ENCODE data around the gene FASTK. TPM values are rescaled to one million over a fixed set of nuclear protein-coding genes. Genes with fewer than 3 reads are reported as not detected.

The FASTK gene
- total and polyA plus RNA-seq, 2 donors, result 42.4 to 87.8 TPM

GRCh38 chr7:151113344-151114150 is 32.9 kb upstream of the FASTK start:
- Histone ChIP-seq H3K36me3 (ENCODE audit: insufficient read depth) (no peaks in the 10 kb centered on the region), H3K27ac (ENCODE audit: low read depth) (no peak overlapping the region), H3K4me1 (ENCODE audit: insufficient read depth) (no peaks in the 10 kb centered on the region), H3K4me3 (ENCODE audit: low read depth, low read length) (no peak overlapping the region)
- DNase-seq (ENCODE audit: extremely low spot score), result no peak
- 66% methylated on average over 13 of the region's 13 CpGs for WGBS

DNA sequence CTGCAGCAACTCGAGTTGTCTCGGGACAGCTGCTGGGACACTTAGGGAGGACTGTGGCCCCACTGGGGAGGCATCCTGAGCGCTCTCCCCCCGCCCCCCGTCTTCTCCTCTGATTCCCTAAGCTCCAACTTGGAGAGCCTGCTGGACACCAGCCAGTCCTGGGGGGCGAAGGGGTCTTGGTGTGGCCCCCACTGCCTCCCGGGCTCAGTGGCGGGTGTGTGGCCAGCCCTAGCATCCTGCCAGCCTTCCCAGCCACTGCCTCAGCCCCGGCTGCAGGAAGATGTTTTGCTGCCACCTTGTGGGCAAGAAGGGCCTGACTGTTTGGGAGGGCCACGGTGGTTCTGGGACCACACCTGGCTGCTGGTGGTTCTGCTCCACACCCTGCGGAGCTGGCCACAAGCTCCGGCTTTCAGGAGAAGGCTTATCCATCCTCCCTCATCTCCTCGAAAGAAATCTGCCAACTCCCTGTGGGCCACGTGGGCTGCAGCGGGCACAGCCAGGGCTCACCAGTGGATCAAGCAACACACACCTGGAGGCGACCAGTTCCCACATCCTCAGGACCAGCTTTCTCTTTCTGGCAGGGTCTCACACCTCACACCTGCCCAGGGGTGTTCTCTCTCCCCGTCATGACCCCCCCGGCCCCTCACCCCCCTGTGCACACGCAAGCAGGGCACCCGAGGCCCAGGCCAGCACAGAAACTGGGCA is 30.5 kb upstream of the FASTK start:
- H3K4me3 ChIP-seq (ENCODE audit: low read depth, low read length), result no peak overlapping the region
- no peaks in the 10 kb centered on the region for H3K4me1 ChIP-seq (ENCODE audit: insufficient read depth)
- no peaks in the 10 kb centered on the region for H3K36me3 ChIP-seq (ENCODE audit: insufficient read depth)
- no peak overlapping the region for H3K27ac ChIP-seq (ENCODE audit: low read depth)
- no peak for DNase-seq (ENCODE audit: extremely low spot score)
- 33% methylated on average over 20 of the region's 20 CpGs for WGBS

DNA sequence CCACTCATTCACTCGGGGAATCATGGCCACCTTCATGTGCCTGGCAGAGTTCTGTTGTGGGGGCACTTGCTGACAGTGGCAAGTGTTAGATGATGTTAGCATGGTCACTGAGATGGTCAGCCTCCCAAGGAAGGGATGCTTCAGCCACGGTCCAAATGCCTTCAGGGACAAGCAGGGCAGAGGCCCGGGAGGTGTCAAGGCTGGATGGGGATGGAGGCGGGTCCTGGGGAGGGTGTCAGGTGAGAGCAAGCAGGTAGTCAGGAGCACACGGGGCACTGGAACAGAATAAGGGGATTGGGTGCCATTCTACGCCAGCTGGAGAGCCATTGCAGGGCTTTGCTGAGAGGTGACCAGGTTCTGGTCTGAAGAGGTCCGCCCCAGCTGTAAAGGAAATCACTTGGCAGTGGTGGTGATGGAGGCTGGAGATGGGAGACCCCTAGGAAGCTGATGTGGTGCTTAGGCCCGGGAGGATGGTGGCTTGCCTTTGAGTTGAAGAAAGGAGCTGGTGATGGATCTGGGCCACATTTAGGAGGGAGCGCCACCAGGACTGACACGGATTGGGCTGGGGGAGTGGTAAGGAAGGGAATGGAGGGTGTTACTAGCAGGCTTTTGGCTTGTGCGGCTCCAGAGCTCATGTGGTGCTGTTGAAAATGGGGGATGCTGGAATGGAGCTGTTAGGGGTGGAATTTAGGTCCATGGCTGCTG is 29.8 kb upstream of the FASTK start:
- Histone ChIP-seq H3K27ac (ENCODE audit: low read depth) (no peak overlapping the region), H3K36me3 (ENCODE audit: insufficient read depth) (no peaks in the 10 kb centered on the region), H3K4me3 (ENCODE audit: low read depth, low read length) (no peak overlapping the region), H3K4me1 (ENCODE audit: insufficient read depth) (no peaks in the 10 kb centered on the region)
- WGBS, result 69% methylated on average over 11 of the region's 11 CpGs
- DNase-seq (ENCODE audit: extremely low spot score), result no peak

- H3K27ac ChIP-seq (ENCODE audit: low read depth), result no peak overlapping the region
Measured at GRCh38 chr7:151109094-151110048, 28.8 kb upstream of the FASTK start.

DNA sequence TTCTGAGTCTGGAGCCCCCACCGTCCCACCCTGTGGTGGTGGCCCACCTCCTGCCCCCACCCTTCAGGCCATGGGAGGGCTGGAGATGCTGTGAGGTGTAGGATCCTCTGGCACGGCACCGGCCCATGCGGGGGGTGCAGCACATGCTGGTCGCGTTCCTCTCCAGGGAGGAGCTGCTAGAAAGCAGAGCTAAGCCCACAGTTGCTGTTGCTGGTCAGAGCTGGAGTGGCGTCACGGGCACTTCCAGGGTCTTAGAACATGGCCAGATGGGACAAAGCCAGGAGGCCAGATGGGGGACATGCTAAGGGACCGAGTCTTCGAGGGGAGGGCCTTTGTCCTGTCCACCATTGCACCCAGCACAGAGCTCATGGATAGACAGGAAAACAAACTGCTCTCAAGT is 27.3 kb upstream of the FASTK start:
- 88% methylated on average over 10 of the region's 10 CpGs for WGBS
- Histone ChIP-seq H3K27ac (ENCODE audit: low read depth) (no peak overlapping the region), H3K36me3 (ENCODE audit: insufficient read depth) (no peaks in the 10 kb centered on the region), H3K4me3 (ENCODE audit: low read depth, low read length) (no peak overlapping the region), H3K4me1 (ENCODE audit: insufficient read depth) (no peaks in the 10 kb centered on the region)
- DNase-seq (ENCODE audit: extremely low spot score), result no peak

More at GRCh38 chr7:151109094-151110048, 28.8 kb upstream of the FASTK start:
- 51% methylated on average over 15 of the region's 15 CpGs for WGBS
- Histone ChIP-seq H3K36me3 (ENCODE audit: insufficient read depth) (no peaks in the 10 kb centered on the region), H3K4me3 (ENCODE audit: low read depth, low read length) (no peak overlapping the region), H3K4me1 (ENCODE audit: insufficient read depth) (no peaks in the 10 kb centered on the region)
- DNase-seq (ENCODE audit: extremely low spot score), result no peak

DNA sequence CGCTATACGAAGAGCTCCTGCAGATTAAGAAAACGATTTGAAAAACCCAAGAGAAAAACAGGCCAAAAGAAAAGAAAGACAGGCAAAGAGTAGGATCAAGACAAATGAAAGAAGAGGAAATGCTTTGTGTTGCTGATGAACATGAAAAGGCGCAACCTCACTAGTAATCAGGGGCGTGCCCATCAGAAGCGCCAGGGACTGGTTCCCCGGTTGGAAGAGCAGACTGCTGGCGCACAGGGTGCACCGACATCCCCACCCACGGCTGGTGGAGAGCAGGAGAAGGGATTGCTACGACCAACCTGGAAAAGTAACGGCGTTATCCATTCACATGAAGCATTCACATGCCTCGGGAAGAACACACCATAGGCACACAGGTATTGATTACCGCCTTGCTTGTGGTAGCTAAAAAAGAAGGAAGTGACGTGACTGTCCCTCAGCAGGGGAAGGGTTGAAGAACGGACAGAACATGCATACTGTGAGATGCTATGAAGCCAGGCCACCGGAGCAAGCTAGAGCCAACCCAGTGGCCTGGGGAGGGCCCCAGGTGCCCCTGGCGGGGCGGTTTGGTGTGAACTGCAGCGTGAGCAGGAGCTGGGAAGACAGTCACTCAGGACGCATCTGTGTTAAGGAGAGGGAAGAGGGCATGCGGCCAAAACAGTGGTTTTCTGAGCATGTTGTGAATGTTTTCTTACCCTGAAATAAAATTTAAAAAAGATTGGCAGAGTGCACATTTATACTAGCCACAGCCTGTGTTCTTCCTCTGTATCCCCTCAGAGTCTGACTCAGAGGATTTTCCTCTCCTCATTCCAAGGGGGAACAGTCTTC is 24.0 kb upstream of the FASTK start:
- no peak for DNase-seq (ENCODE audit: extremely low spot score)
- WGBS, result 72% methylated on average over 23 of the region's 23 CpGs
- Histone ChIP-seq H3K36me3 (ENCODE audit: insufficient read depth) (no peaks in the 10 kb centered on the region), H3K4me3 (ENCODE audit: low read depth, low read length) (no peak overlapping the region), H3K4me1 (ENCODE audit: insufficient read depth) (no peaks in the 10 kb centered on the region), H3K27ac (ENCODE audit: low read depth) (no peak overlapping the region)

DNA sequence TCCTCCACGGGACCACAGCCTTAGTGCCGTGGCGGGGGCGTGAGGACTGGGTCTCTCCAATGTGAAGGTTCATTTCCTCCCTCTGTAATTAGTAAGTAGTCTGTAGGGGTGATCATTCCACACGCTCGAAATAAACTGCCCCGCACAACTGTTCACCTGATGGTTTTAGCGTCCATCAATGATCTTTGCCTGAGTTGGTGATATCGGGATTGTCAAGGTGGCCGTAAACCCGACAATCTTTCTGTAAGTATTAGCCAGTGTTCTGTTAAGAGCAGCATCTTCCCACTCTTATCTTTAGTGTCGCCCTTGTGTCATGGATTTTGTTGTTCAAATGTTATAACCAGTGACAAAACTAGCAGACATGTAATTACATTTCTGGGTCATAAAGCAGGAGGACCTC is 23.4 kb upstream of the FASTK start:
- Histone ChIP-seq H3K4me1 (ENCODE audit: insufficient read depth) (no peaks in the 10 kb centered on the region), H3K27ac (ENCODE audit: low read depth) (no peak overlapping the region), H3K36me3 (ENCODE audit: insufficient read depth) (no peaks in the 10 kb centered on the region), H3K4me3 (ENCODE audit: low read depth, low read length) (no peak overlapping the region)
- WGBS, result 77% methylated on average over 12 of the region's 12 CpGs
- no peak for DNase-seq (ENCODE audit: extremely low spot score)

DNA sequence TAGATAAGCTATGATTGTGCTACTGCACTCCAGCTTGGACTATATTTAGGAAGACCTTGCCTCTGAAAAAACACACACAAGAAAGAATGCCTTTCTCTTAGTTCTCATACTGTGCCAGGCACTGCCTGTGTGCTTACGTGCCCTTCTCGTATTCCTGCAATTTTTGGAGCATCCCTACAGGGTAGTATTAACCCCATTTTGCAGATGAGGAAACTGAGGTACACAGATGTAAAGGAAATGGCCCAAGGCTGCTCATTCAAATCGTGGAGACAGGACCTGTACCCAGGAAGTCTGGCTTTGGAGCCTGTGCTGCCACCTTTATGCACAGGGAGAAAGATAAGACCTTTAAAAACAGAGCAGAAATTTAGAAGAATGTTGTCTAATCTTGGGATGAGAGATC is 22.4 kb upstream of the FASTK start:
- H3K4me1 ChIP-seq (ENCODE audit: insufficient read depth), result no peaks in the 10 kb centered on the region
- H3K4me3 ChIP-seq (ENCODE audit: low read depth, low read length), result no peak overlapping the region
- H3K36me3 ChIP-seq (ENCODE audit: insufficient read depth), result no peaks in the 10 kb centered on the region
- H3K27ac ChIP-seq (ENCODE audit: low read depth), result no peak overlapping the region
- no peak for DNase-seq (ENCODE audit: extremely low spot score)
- 84% methylated on average over 3 of the region's 3 CpGs for WGBS

DNA sequence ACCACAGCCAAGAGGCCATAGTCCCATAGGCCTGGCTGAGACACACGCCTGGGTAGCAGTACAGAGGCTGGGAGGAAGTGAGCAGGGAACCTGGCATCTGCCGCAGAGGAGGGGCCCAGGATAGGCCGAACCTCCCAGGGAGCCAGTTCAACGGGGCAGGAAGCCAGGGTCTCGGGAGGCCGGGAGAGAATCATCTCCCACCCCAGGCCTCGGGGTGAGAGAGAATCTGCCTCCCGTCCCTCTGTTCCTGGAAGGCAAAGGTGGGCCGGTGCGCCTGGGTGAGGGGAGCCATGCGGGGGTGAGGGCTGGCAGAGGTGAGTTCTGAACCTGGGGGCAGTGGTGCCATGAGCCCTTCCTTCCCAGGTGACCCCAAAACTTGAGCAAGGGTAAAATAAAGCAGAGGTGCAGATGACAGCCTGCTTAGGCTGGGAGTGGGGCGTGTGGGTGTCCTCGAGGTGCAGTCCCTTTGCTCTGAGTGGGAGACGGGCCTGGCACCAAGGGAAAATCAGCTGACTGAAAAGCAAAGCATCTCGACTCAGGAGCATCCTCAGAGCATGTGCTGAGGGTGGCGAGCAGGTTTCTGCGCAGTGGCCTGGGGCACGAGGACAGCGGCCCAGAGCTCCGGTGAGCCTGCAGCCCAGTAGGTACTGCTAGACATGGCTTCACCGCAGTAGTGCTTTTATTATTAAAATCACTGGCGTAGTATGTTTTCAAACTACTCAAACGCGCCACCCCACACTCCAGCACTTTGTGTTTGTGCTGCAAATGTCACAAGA is 21.2 kb upstream of the FASTK start:
- H3K4me3 ChIP-seq (ENCODE audit: low read depth, low read length), result no peak overlapping the region
- H3K4me1 ChIP-seq (ENCODE audit: insufficient read depth), result no peaks in the 10 kb centered on the region
- no peak overlapping the region for H3K27ac ChIP-seq (ENCODE audit: low read depth)
- no peak for DNase-seq (ENCODE audit: extremely low spot score)
- WGBS, result 76% methylated on average over 24 of the region's 24 CpGs
- H3K36me3 ChIP-seq (ENCODE audit: insufficient read depth), result no peaks in the 10 kb centered on the region

- H3K27ac ChIP-seq (ENCODE audit: low read depth), result no peak overlapping the region
- H3K36me3 ChIP-seq (ENCODE audit: insufficient read depth), result no peaks in the 10 kb centered on the region
- no peak overlapping the region for H3K4me3 ChIP-seq (ENCODE audit: low read depth, low read length)
- no peak for DNase-seq (ENCODE audit: extremely low spot score)
- no peaks in the 10 kb centered on the region for H3K4me1 ChIP-seq (ENCODE audit: insufficient read depth)
- WGBS, result 90% methylated on average over 10 of the region's 10 CpGs
Measured at GRCh38 chr7:151100921-151101320, 20.3 kb upstream of the FASTK start.

DNA sequence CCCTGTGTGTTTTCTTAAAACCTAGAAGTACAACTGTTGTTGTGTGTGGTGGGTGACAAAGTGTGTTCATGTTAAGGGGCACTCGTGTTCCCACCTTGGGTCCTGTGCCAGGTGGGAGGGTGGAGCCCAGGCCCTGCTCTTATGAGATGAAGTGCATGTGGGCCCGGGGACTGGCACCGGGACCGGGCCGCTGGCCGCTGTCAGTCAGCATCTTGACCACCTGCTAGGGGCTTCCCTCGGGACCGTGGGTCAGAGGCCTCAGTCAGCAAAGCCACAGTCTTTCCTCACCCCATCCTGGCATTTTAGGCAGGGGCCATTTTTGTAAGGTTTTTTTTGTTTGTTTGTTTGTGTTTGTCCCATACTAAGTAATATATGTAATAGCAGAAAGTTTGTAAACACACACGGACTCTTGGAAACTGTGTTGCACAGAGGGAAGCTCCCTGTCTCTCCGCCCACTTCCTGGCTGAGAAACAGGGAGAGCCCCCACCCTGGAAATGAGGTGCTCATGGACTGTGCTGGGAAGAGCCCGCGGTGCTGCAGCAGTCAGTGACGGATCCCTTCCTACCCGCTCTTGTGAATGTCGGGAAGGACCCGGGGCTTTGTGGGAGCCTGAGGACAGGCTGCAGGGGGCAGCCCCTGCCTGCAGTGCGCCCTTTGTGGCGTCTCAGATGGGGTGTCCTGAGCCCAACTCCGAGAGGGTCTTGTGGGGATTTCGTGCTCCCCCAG is 19.0 kb upstream of the FASTK start:
- no peak overlapping the region for H3K4me3 ChIP-seq (ENCODE audit: low read depth, low read length)
- H3K4me1 ChIP-seq (ENCODE audit: insufficient read depth), result no peaks in the 10 kb centered on the region
- 69% methylated on average over 20 of the region's 20 CpGs for WGBS
- DNase-seq (ENCODE audit: extremely low spot score), result no peak
- H3K27ac ChIP-seq (ENCODE audit: low read depth), result no peak overlapping the region
- H3K36me3 ChIP-seq (ENCODE audit: insufficient read depth), result no peaks in the 10 kb centered on the region
